ENCODE results near the gene RASSF4. TPM values are rescaled to one million over a fixed set of nuclear protein-coding genes. Genes with fewer than 3 reads are reported as not detected.

The RASSF4 gene
- polyA plus RNA-seq, 1 donor (not counting 4 experiments of a cell fraction or from before 2014, with no cell fraction given): 0.20 TPM

DNA sequence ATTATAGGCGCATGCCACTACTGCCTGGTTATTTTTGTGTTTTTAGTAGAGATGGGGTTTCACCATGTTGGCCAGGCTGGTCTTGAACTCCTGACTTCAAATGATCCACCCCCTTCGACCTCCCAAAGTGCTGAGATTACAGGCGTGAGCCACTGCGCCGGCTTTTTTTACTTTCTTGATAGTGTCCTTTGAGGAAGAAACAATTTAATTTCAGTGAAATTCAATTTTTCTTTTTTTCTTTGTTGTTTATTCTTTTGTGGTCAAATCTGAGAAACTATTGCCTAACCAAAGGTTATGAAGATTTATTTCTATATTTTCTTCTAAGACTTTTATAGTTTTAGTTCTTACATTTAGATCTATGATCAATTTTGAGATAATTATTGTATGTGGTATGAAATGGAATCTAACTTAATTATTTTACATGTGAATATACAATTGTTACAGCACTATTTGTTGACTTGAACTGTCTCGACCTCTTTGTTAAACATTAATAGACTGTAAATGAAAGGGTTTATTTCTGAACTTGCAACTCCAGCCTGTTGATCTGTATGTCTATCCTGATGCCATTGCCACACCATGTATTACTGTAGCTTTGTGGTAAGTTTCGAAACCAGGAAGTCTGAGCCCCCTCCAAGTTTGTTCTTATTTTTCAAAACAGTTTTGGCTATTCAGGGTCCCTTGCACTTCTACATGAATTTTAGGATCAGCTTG is 19.8 kb upstream of the RASSF4 start:
- FAIRE-seq (no peak), DNase-seq (ENCODE audit: low read depth, low spot score) (no peak)
- Histone ChIP-seq H2AFZ (ENCODE audit: control insufficient read depth, low read length) (no peak overlapping the region), H3K27me3 (ENCODE audit: control insufficient read depth, extremely low read depth, insufficient read depth, low read length) (no peaks in the 10 kb centered on the region), H3K9ac (ENCODE audit: control insufficient read depth, extremely low read depth, insufficient read depth, low read length) (no peak overlapping the region), H3K27ac (ENCODE audit: control insufficient read depth, insufficient read depth, low read length) (no peak overlapping the region), H3K4me2 (ENCODE audit: control insufficient read depth, extremely low read depth, insufficient read depth, low read depth, low read length) (no peak overlapping the region), H4K20me1 (ENCODE audit: control insufficient read depth, extremely low read depth, insufficient read depth, low read length) (no peaks in the 10 kb centered on the region), H3K79me2 (ENCODE audit: control insufficient read depth, insufficient read depth, low read length) (no peaks in the 10 kb centered on the region), H3K9me1 (ENCODE audit: control insufficient read depth, extremely low read depth, insufficient read depth, low read length) (no peaks in the 10 kb centered on the region), H3K4me3 (ENCODE audit: control insufficient read depth in 2 of 3, extremely low read depth in 1 of 3, insufficient read depth in 2 of 3, low read depth in 1 of 3, low read length in 3 of 3) (no peak overlapping the region), H3K36me3 (ENCODE audit: control insufficient read depth in 2 of 2, extremely low read depth in 1 of 2, insufficient read depth in 2 of 2, low read length in 2 of 2) (no peaks in the 10 kb centered on the region), H3K4me1 (ENCODE audit: control insufficient read depth, extremely low read depth, insufficient read depth, low read length) (peaks cover 11% of the 10 kb centered on the region), H3K9me3 (ENCODE audit: control insufficient read depth, low read depth, low read length) (no peaks in the 10 kb centered on the region)
- TF ChIP-seq, protein P1, sequence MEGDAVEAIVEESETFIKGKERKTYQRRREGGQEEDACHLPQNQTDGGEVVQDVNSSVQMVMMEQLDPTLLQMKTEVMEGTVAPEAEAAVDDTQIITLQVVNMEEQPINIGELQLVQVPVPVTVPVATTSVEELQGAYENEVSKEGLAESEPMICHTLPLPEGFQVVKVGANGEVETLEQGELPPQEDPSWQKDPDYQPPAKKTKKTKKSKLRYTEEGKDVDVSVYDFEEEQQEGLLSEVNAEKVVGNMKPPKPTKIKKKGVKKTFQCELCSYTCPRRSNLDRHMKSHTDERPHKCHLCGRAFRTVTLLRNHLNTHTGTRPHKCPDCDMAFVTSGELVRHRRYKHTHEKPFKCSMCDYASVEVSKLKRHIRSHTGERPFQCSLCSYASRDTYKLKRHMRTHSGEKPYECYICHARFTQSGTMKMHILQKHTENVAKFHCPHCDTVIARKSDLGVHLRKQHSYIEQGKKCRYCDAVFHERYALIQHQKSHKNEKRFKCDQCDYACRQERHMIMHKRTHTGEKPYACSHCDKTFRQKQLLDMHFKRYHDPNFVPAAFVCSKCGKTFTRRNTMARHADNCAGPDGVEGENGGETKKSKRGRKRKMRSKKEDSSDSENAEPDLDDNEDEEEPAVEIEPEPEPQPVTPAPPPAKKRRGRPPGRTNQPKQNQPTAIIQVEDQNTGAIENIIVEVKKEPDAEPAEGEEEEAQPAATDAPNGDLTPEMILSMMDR (optimal IDR thresholded peaks at IDR 0.05 in 1 of 3, IDR thresholded peaks at IDR 0.05 in 1 of 3, conservative IDR thresholded peaks at IDR 0.05 in 1 of 3; ENCODE audit: extremely low read depth in 1 of 3, insufficient read depth in 2 of 3, low read length in 3 of 3): no peak
- TF ChIP-seq EZH2 (IDR thresholded peaks at IDR 0.05; ENCODE audit: low read length): no peak
- dilution Hi-C loops (cut with MboI; ENCODE audit: extremely low pct_ligation_motif_present, low sequenced_read_pairs): no loop called here

DNA sequence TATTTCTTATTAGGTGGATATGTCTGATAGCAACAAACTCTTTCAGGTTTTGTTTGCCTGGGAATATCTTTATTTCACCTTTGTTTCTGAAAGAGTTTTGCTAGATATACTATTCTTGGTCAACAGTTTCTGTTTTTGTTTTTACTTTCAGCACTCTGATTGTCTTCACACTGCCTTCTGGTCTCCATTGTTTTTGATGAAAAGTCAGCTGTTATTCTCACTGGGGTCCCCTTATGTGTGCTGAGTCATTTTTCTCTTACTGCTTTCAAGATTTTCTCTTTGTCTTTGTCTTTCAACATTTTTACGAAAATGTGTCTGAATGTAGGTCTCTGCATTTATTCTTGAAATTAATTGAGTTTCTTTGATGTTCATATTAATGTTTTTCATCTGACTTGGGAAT is 15.2 kb upstream of the RASSF4 start:
- no peak for DNase-seq (ENCODE audit: low read depth, low spot score)
- dilution Hi-C loops (cut with MboI; ENCODE audit: extremely low pct_ligation_motif_present, low sequenced_read_pairs): no loop called here
- no peaks in the 10 kb centered on the region for H3K9me3 ChIP-seq (ENCODE audit: control insufficient read depth, low read depth, low read length)
- H4K20me1 ChIP-seq (ENCODE audit: control insufficient read depth, extremely low read depth, insufficient read depth, low read length): no peaks in the 10 kb centered on the region
- no peak overlapping the region for H3K27ac ChIP-seq (ENCODE audit: control insufficient read depth, insufficient read depth, low read length)
- no peak overlapping the region for H3K4me3 ChIP-seq (ENCODE audit: control insufficient read depth in 2 of 3, extremely low read depth in 1 of 3, insufficient read depth in 2 of 3, low read depth in 1 of 3, low read length in 3 of 3)
- no peaks in the 10 kb centered on the region for H3K4me1 ChIP-seq (ENCODE audit: control insufficient read depth, extremely low read depth, insufficient read depth, low read length)
- no peaks in the 10 kb centered on the region for H3K79me2 ChIP-seq (ENCODE audit: control insufficient read depth, insufficient read depth, low read length)
- no peak overlapping the region for H3K9ac ChIP-seq (ENCODE audit: control insufficient read depth, extremely low read depth, insufficient read depth, low read length)
- H3K27me3 ChIP-seq (ENCODE audit: control insufficient read depth, extremely low read depth, insufficient read depth, low read length): no peaks in the 10 kb centered on the region
- no peaks in the 10 kb centered on the region for H3K36me3 ChIP-seq (ENCODE audit: control insufficient read depth in 2 of 2, extremely low read depth in 1 of 2, insufficient read depth in 2 of 2, low read length in 2 of 2)
- no peak for TF ChIP-seq EZH2 (IDR thresholded peaks at IDR 0.05; ENCODE audit: low read length)
- TF ChIP-seq, protein P1 (optimal IDR thresholded peaks at IDR 0.05 in 1 of 3, IDR thresholded peaks at IDR 0.05 in 1 of 3, conservative IDR thresholded peaks at IDR 0.05 in 1 of 3; ENCODE audit: extremely low read depth in 1 of 3, insufficient read depth in 2 of 3, low read length in 3 of 3): no peak
- no peak for FAIRE-seq
- no peak overlapping the region for H2AFZ ChIP-seq (ENCODE audit: control insufficient read depth, low read length)
- H3K9me1 ChIP-seq (ENCODE audit: control insufficient read depth, extremely low read depth, insufficient read depth, low read length): no peaks in the 10 kb centered on the region
- no peak overlapping the region for H3K4me2 ChIP-seq (ENCODE audit: control insufficient read depth, extremely low read depth, insufficient read depth, low read depth, low read length)
